Thymus (tissue), 11 donors: ENCODE data around the gene PPP6R3. TPM values are rescaled to one million over a fixed set of nuclear protein-coding genes. Genes with fewer than 3 reads are reported as not detected.
"Not testable (repeated sequence)": the region's sequence is repeated elsewhere in the genome, so short reads cannot be mapped to it uniquely, and the experiment has no call there.

Experiments used
- DNase-seq, 9 donors: peaks; one replicate each; pipeline ENCODE4 v3.0.0-alpha.2; 2013; ENCODE audit warnings: low spot score in 9 of 9, low read depth in 6 of 9, missing footprints in 1 of 9
- H3K27ac ChIP-seq, 2 donors: one replicate each; pipeline ENCODE4 v1.5.1; 2013; ENCODE audit warnings: control low read depth in 1 of 2, low read depth in 1 of 2, low read length in 1 of 2, mild to moderate bottlenecking in 1 of 2, moderate library complexity in 1 of 2
- H3K27me3 ChIP-seq, 2 donors: one replicate each; pipeline ENCODE4 v1.5.1; 2013; ENCODE audit warnings: low read length in 1 of 2; ENCODE audit not compliant: control insufficient read depth in 2 of 2, insufficient read depth in 1 of 2
- H3K36me3 ChIP-seq, 2 donors: one replicate each; pipeline ENCODE4 v1.5.1; 2013; ENCODE audit warnings: low read length in 1 of 2, mild to moderate bottlenecking in 1 of 2, moderate library complexity in 1 of 2; ENCODE audit not compliant: control insufficient read depth in 2 of 2, insufficient read depth in 2 of 2
- H3K4me1 ChIP-seq, 2 donors: one replicate each; pipeline ENCODE4 v1.5.1; 2013; ENCODE audit warnings: low read length in 2 of 2; ENCODE audit not compliant: control insufficient read depth in 2 of 2, insufficient read depth in 2 of 2
- H3K4me3 ChIP-seq, 2 donors: one replicate each; pipeline ENCODE4 v1.5.1; 2013; ENCODE audit warnings: low read length in 2 of 2, control low read depth in 1 of 2, mild to moderate bottlenecking in 1 of 2
- H3K9me3 ChIP-seq, 2 donors: one replicate each; pipeline ENCODE4 v1.5.1; 2013; ENCODE audit warnings: low read length in 1 of 2, mild to moderate bottlenecking in 1 of 2; ENCODE audit not compliant: control insufficient read depth in 2 of 2, insufficient read depth in 1 of 2
- WGBS: extraction: QIAGEN DNeasy Blood & Tissue Kit; methylation state at CpG from one replicate; pipeline ENCODE4 v1.1.7; 2013; 5-methylcytosine and 5-hydroxymethylcytosine counted together
- polyA plus RNA-seq: library from polyadenylated mRNA; stranded (reverse); fragments of 200-250 nt; gene quantifications from one replicate; pipeline ENCODE4 v1.2.3, GENCODE V29; 2013
- total RNA-seq: library from RNA; stranded (reverse); fragments of 120-200 nt; gene quantifications from one replicate; pipeline ENCODE4 v1.2.4, GENCODE V29; 2013
- donor health status: healthy.

Gene PPP6R3
- total and polyA plus RNA-seq, 2 donors = 45.8 to 103 TPM

GRCh38 chr11:68617925-68618809 is 157.6 kb downstream of the PPP6R3 start:
- no peak overlapping the region for H3K27ac ChIP-seq
- WGBS = 96% methylated on average over 23 of the region's 23 CpGs
- no peak overlapping the region for H3K4me3 ChIP-seq
- no peaks in the 10 kb centered on the region for H3K27me3 ChIP-seq
- peaks cover 15 to 28% of the 10 kb centered on the region in 2 donors for H3K36me3 ChIP-seq
- H3K4me1 ChIP-seq = no peaks in the 10 kb centered on the region
- DNase-seq = no peak
- no peaks in the 10 kb centered on the region for H3K9me3 ChIP-seq

- WGBS = 95% methylated on average over 2 of the region's 2 CpGs
- H3K27me3 ChIP-seq = no peaks in the 10 kb centered on the region
- DNase-seq = no peak
- no peaks in the 10 kb centered on the region for H3K9me3 ChIP-seq
- no peak overlapping the region for H3K27ac ChIP-seq
- H3K4me3 ChIP-seq = no peak overlapping the region
- peaks cover 0 to 2% of the 10 kb centered on the region in 2 donors for H3K36me3 ChIP-seq
- no peaks in the 10 kb centered on the region for H3K4me1 ChIP-seq
These were observed 161.3 kb downstream of the PPP6R3 start for GRCh38 chr11:68621826-68622225.

GRCh38 chr11:68623706-68624105 is 163.2 kb downstream of the PPP6R3 start:
- not testable (repeated sequence) for H3K9me3 ChIP-seq, DNase-seq, H3K36me3 ChIP-seq, H3K27me3 ChIP-seq, H3K4me3 ChIP-seq, H3K27ac ChIP-seq, H3K4me1 ChIP-seq
- 93% methylated on average over 9 of the region's 9 CpGs for WGBS

GRCh38 chr11:68625069-68625468 is 164.5 kb downstream of the PPP6R3 start:
- 89% methylated on average over 4 of the region's 4 CpGs for WGBS
- not testable (repeated sequence) for H3K4me1 ChIP-seq, H3K27me3 ChIP-seq, H3K27ac ChIP-seq, H3K9me3 ChIP-seq, DNase-seq, H3K4me3 ChIP-seq, H3K36me3 ChIP-seq

- not testable (repeated sequence) for H3K4me1 ChIP-seq, H3K27ac ChIP-seq, DNase-seq, H3K36me3 ChIP-seq, H3K4me3 ChIP-seq, H3K9me3 ChIP-seq, H3K27me3 ChIP-seq
- 95% methylated on average over 7 of the region's 7 CpGs for WGBS
These were observed 165.7 kb downstream of the PPP6R3 start for GRCh38 chr11:68626236-68626635.

- not testable (repeated sequence) for H3K27ac ChIP-seq, H3K9me3 ChIP-seq, DNase-seq, H3K36me3 ChIP-seq, H3K4me1 ChIP-seq, H3K4me3 ChIP-seq, H3K27me3 ChIP-seq
- 93% methylated on average over 5 of the region's 5 CpGs for whole genome bisulfite sequencing
These were observed 168.3 kb downstream of the PPP6R3 start for GRCh38 chr11:68628837-68629236.

- not testable (repeated sequence) for DNase-seq, H3K9me3 ChIP-seq, H3K4me3 ChIP-seq, H3K27ac ChIP-seq, H3K36me3 ChIP-seq, H3K4me1 ChIP-seq, H3K27me3 ChIP-seq
- 96% methylated on average over 8 of the region's 8 CpGs for WGBS
These were observed 171.8 kb downstream of the PPP6R3 start for GRCh38 chr11:68632375-68632774.

- no peak overlapping the region for H3K4me3 ChIP-seq
- peak; percentile 8 to 77 (median 45) for DNase-seq
- no peaks in the 10 kb centered on the region for H3K36me3 ChIP-seq
- no peaks in the 10 kb centered on the region for H3K9me3 ChIP-seq
- WGBS = 68% methylated on average over 6 of the region's 6 CpGs
- H3K27ac ChIP-seq = no peak overlapping the region
- H3K4me1 ChIP-seq = no peaks in the 10 kb centered on the region
- H3K27me3 ChIP-seq = no peaks in the 10 kb centered on the region
These were observed 172.2 kb downstream of the PPP6R3 start for GRCh38 chr11:68632802-68633201.

- not testable (repeated sequence) for H3K4me3 ChIP-seq, H3K36me3 ChIP-seq, H3K4me1 ChIP-seq, H3K9me3 ChIP-seq, H3K27ac ChIP-seq, DNase-seq, H3K27me3 ChIP-seq
- WGBS = 79% methylated on average over 7 of the region's 7 CpGs
These were observed 174.1 kb downstream of the PPP6R3 start for GRCh38 chr11:68634606-68635005.
